HepG2 (cell line): ENCODE data around the gene GNAL. TPM values are rescaled to one million over a fixed set of nuclear protein-coding genes. Genes with fewer than 3 reads are reported as not detected.
A peak's percentile ranks its signal among the peaks of the same experiment; 100 is the strongest.

Experiments
- ATAC-seq: fragments of 200-7000 bp; cut with Tn5 transposase; 3 replicates; pipeline ENCODE4 v1.9.1; 2020; ENCODE audit warnings: mild to moderate bottlenecking, moderate library complexity
- BruUV-seq: library from RNA; stranded (reverse); fragments of 400-500 nt; replicated peaks from 2 replicates; lab custom pipeline; 2021; lab: Mats Ljungman, UMichigan
- CTCF ChIA-PET: fragments of 300-600 bp; formaldehyde crosslinking; extraction: SDS; loops from one replicate; lab custom pipeline; 2021; ENCODE audit warnings: low total read pairs, inconsistent platforms, low intra/inter-chr PET ratio; lab: Yijun Ruan, JAX
- POLR2A ChIA-PET: fragments of 350-600 bp; sonication (Branson Sonifier 250); formaldehyde crosslinking; loops from one replicate; lab custom pipeline; 2020; ENCODE audit warnings: antibody characterized with exemption, inconsistent platforms; lab: Yijun Ruan, JAX
- DNase-seq: peaks from one replicate; pipeline ENCODE4 v3.0.0-alpha.2; 2015; ENCODE audit warnings: low spot score
- FAIRE-seq: peaks from 3 replicates; lab custom pipeline; 2011; peaks lifted over from hg19 to GRCh38; lab: Jason Lieb, UNC
- H2AFZ ChIP-seq: one replicate; pipeline ENCODE4 v1.6.1; 2011; ENCODE audit warnings: low read length, inconsistent platforms
- H3K27ac ChIP-seq: fragments of 300-600 bp; 3 replicates; pipeline ENCODE4 v1.8.0; 2011; ENCODE audit warnings: mixed run types, mild to moderate bottlenecking, mixed read lengths, low read length, inconsistent platforms; ENCODE audit not compliant: insufficient read depth; ENCODE audit errors: extremely low read length
- H3K27me3 ChIP-seq, 2 experiments: fragments of 200-600 bp in 1 of 2; 2 replicates in 1 of 2; 3 replicates in 1 of 2; pipeline versions ENCODE4 v1.6.0 to v1.8.0; 2011; ENCODE audit warnings: low read length in 2 of 2, mild to moderate bottlenecking in 2 of 2, moderate library complexity in 2 of 2, inconsistent platforms in 1 of 2; ENCODE audit not compliant: insufficient read depth in 2 of 2, control insufficient read depth in 1 of 2
- H3K36me3 ChIP-seq, 2 experiments: fragments of 200-600 bp in 1 of 2; replicated peaks in 1 of 2; 2 replicates in 1 of 2; 3 replicates in 1 of 2; pipeline versions ENCODE4 v1.5.1 to v1.8.0; 2011; ENCODE audit warnings: low read length in 2 of 2, inconsistent platforms in 1 of 2; ENCODE audit not compliant: insufficient read depth in 2 of 2, control insufficient read depth in 1 of 2
- H3K4me1 ChIP-seq: 2 replicates; pipeline ENCODE4 v1.5.1; 2012; ENCODE audit warnings: low read length, inconsistent platforms; ENCODE audit not compliant: insufficient read depth
- H3K4me2 ChIP-seq: 2 replicates; pipeline ENCODE4 v1.6.0; 2011; ENCODE audit warnings: low read depth, low read length, inconsistent platforms
- H3K4me3 ChIP-seq, 3 experiments: fragments of 200-600 bp in 1 of 3; sonication (generic), shearing (Covaris generic) in 1 of 3; replicated peaks in 1 of 3; 2 replicates each; pipeline ENCODE4 v1.5.1; 2011 to 2016; ENCODE audit warnings: low read length in 3 of 3, inconsistent platforms in 2 of 3, low read depth in 2 of 3, mild to moderate bottlenecking in 2 of 3, control low read depth in 1 of 3, mixed read lengths in 1 of 3; ENCODE audit not compliant: insufficient read depth in 1 of 3
- H3K79me2 ChIP-seq: one replicate; pipeline ENCODE4 v1.6.1; 2011; ENCODE audit warnings: low read length, inconsistent platforms; ENCODE audit not compliant: insufficient read depth
- H3K9ac ChIP-seq: 2 replicates; pipeline ENCODE4 v1.6.0; 2011; ENCODE audit warnings: mild to moderate bottlenecking, low read depth, low read length, inconsistent platforms; ENCODE audit not compliant: insufficient read depth
- H3K9me3 ChIP-seq: 2 replicates; pipeline ENCODE4 v1.5.1; 2012; ENCODE audit warnings: mild to moderate bottlenecking, low read length
- H4K20me1 ChIP-seq: 2 replicates; pipeline ENCODE4 v1.6.0; 2011; ENCODE audit warnings: inconsistent platforms, mild to moderate bottlenecking, low read length, moderate library complexity; ENCODE audit not compliant: insufficient read depth
- CCAR2 ChIP-seq: fragments of 200-400 bp; formaldehyde crosslinking; optimal IDR thresholded peaks from 2 replicates; pipeline ENCODE3; 2018; ENCODE audit warnings: low read depth, mild to moderate bottlenecking, low read length, moderate library complexity
- NFE2L2 ChIP-seq: fragments of 150-350 bp; IDR thresholded peaks from 2 replicates; pipeline ENCODE4 v1.6.1; 2014; ENCODE audit warnings: low read length
- WGBS: methylation state at CpG from one replicate; pipeline ENCODE4 v1.1.6; 2017; ENCODE audit warnings: low lambda C conversion rate; 5-methylcytosine and 5-hydroxymethylcytosine counted together
- in situ Hi-C: cut with HindIII; loops from 2 replicates; pipeline ENCODE4 v1.10.0; 2017; ENCODE audit warnings: low pct_unique_long_range_greater_than_20kb; ENCODE audit not compliant: extremely low pct_ligation_motif_present
- intact Hi-C: fragments of 100-400 bp; cut with micrococcal nuclease; formaldehyde crosslinking; loops from one replicate; pipeline ENCODE4 v1.10.0; 2022; ENCODE audit not compliant: unreplicated experiment
- polyA plus RNA-seq, 8 experiments: library from polyadenylated mRNA; depleted of rRNA in 3 of 8; stranded (reverse) in 7 of 8; unstranded in 1 of 8; fragments of >200 nt; fragmentation: Illumina TruSeq in 4 of 8; extraction: Trizol in 4 of 8; gene quantifications; 2 replicates each; pipeline versions ENCODE4 v1.2.1 to v1.2.3, GENCODE V29; 2011 to 2016; ENCODE audit warnings: low read depth in 4 of 8, missing spikeins in 1 of 8, mixed read lengths in 1 of 8; ENCODE audit not compliant: insufficient read depth in 1 of 8
- total RNA-seq, 5 experiments: library from RNA; depleted of rRNA; stranded (reverse); fragments of >200 nt; fragmentation: Illumina TruSeq; extraction: Trizol; gene quantifications; 2 replicates each; pipeline ENCODE4 v1.2.3, GENCODE V29; 2016; ENCODE audit warnings: low read depth in 1 of 5
- TF ChIP-seq, protein P1 (sequence below): sonication (generic); formaldehyde crosslinking; IDR thresholded peaks from 2 replicates; pipeline ENCODE4 v1.4.0; 2020; ENCODE audit warnings: mild to moderate bottlenecking, missing genetic modification reagents, borderline replicate concordance
- TF ChIP-seq, protein P2 (sequence below): sonication (generic); formaldehyde crosslinking; IDR thresholded peaks from 2 replicates; pipeline ENCODE4 v1.4.0; 2020; ENCODE audit warnings: missing genetic modification reagents
- TF ChIP-seq, protein P3 (sequence below), 2 experiments: fragments of 450-650 bp in 1 of 2; sonication (generic) in 1 of 2; formaldehyde crosslinking; IDR thresholded peaks; 2 replicates each; pipeline versions ENCODE4 v1.5.0 to v1.8.0; 2020 to 2022; ENCODE audit warnings: mild to moderate bottlenecking in 1 of 2, missing genetic modification reagents in 1 of 2

GNAL gene
- total and polyA plus RNA-seq, 2 of the 13 experiments (the other 11 are each of a cell fraction or from before 2014, with no cell fraction given) = 0.87 to 1.4 TPM

DNA sequence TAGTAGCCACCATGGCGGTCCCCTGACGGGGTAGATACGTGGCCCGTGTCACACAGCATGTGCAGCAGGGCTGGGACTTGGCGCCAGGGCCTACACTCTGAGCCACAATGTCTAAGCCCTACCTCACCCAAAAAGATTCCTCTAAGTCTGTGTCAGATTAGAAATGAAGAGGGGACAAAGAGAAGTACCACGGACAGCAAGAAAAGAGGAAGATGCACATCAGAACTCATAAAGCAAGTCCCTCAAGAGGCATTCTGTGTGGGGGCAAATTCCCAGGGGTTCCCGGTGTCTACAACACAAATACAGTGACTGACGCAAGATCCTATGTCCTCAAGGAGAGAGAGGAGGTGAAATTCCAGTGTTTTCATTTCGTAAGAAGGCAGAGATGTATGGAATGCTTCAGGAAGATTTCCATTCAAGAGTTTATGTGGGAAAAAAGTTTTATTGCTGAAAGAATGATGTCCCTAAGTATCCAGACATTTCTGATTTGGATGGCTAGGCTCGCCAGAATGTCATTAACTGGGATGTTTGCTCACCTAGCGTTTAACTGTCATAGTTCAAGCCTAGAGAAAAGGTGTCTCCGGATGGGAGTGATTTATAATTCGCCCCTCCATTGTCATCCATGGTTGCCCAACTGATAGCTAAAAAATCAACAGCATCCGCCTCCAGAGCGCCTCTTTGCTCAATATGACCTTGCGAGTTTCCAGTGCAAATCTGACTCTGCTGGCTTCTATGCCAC is 86.5 kb downstream of the GNAL start (continued):
- TF ChIP-seq, protein P1, sequence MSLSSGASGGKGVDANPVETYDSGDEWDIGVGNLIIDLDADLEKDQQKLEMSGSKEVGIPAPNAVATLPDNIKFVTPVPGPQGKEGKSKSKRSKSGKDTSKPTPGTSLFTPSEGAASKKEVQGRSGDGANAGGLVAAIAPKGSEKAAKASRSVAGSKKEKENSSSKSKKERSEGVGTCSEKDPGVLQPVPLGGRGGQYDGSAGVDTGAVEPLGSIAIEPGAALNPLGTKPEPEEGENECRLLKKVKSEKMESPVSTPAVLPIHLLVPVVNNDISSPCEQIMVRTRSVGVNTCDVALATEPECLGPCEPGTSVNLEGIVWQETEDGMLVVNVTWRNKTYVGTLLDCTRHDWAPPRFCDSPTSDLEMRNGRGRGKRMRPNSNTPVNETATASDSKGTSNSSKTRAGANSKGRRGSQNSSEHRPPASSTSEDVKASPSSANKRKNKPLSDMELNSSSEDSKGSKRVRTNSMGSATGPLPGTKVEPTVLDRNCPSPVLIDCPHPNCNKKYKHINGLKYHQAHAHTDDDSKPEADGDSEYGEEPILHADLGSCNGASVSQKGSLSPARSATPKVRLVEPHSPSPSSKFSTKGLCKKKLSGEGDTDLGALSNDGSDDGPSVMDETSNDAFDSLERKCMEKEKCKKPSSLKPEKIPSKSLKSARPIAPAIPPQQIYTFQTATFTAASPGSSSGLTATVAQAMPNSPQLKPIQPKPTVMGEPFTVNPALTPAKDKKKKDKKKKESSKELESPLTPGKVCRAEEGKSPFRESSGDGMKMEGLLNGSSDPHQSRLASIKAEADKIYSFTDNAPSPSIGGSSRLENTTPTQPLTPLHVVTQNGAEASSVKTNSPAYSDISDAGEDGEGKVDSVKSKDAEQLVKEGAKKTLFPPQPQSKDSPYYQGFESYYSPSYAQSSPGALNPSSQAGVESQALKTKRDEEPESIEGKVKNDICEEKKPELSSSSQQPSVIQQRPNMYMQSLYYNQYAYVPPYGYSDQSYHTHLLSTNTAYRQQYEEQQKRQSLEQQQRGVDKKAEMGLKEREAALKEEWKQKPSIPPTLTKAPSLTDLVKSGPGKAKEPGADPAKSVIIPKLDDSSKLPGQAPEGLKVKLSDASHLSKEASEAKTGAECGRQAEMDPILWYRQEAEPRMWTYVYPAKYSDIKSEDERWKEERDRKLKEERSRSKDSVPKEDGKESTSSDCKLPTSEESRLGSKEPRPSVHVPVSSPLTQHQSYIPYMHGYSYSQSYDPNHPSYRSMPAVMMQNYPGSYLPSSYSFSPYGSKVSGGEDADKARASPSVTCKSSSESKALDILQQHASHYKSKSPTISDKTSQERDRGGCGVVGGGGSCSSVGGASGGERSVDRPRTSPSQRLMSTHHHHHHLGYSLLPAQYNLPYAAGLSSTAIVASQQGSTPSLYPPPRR (CRISPR knock-in tag) = no peak
- no peak for TF ChIP-seq CCAR2
- TF ChIP-seq, protein P2, sequence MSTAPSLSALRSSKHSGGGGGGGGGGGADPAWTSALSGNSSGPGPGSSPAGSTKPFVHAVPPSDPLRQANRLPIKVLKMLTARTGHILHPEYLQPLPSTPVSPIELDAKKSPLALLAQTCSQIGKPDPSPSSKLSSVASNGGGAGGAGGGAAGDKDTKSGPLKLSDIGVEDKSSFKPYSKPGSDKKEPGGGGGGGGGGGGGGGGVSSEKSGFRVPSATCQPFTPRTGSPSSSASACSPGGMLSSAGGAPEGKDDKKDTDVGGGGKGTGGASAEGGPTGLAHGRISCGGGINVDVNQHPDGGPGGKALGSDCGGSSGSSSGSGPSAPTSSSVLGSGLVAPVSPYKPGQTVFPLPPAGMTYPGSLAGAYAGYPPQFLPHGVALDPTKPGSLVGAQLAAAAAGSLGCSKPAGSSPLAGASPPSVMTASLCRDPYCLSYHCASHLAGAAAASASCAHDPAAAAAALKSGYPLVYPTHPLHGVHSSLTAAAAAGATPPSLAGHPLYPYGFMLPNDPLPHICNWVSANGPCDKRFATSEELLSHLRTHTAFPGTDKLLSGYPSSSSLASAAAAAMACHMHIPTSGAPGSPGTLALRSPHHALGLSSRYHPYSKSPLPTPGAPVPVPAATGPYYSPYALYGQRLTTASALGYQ = no peak

DNA sequence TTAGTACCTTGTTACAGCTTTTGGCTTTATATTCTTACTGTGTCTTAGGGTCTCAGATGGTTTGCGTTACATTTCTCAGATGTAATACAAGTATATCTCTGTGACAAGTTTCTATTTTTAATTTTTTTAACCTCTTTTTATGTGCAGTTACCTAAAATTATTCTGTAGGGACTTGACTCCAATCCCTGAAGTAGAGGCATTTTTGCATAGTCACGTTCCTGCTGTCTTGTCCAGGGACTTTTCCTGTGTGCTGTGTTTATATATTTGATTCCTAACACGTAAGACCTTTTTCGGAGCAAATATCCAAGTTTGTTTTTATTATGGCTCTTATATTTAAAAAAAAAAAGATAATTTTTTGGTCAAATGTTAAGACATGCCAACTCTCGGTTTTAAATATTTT is 91.0 kb downstream of the GNAL start:
- no peaks in the 10 kb centered on the region for H3K9me3 ChIP-seq
- POLR2A ChIA-PET = no interaction called here
- no peak overlapping the region for H3K4me3 ChIP-seq
- H4K20me1 ChIP-seq = no peaks in the 10 kb centered on the region
- ATAC-seq = no peak
- BruUV-seq = no TSS peak
- no peak overlapping the region for H3K9ac ChIP-seq
- H3K27ac ChIP-seq = no peak overlapping the region
- no peak overlapping the region for H2AFZ ChIP-seq
- no peak overlapping the region for H3K4me2 ChIP-seq
- intact Hi-C loops (no loop called here), in situ Hi-C loops (no loop called here)
- H3K36me3 ChIP-seq = no peaks in the 10 kb centered on the region
- H3K27me3 ChIP-seq = peaks cover 0 to 7% of the 10 kb centered on the region in 2 experiments; a peak in 2 of 5 replicates
- CTCF ChIA-PET = no interaction called here
- no peak for DNase-seq
- TF ChIP-seq, protein P3, sequence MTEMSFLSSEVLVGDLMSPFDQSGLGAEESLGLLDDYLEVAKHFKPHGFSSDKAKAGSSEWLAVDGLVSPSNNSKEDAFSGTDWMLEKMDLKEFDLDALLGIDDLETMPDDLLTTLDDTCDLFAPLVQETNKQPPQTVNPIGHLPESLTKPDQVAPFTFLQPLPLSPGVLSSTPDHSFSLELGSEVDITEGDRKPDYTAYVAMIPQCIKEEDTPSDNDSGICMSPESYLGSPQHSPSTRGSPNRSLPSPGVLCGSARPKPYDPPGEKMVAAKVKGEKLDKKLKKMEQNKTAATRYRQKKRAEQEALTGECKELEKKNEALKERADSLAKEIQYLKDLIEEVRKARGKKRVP (CRISPR knock-in tag; IDR thresholded peaks at IDR 0.05) = no peak
- peak; percentile 25; the same call in 1 of the 2 replicates for TF ChIP-seq NFE2L2
- WGBS = 33% methylated on average over 5 of the region's 5 CpGs
- H3K4me1 ChIP-seq = no peaks in the 10 kb centered on the region
- FAIRE-seq = no peak
- H3K79me2 ChIP-seq = no peaks in the 10 kb centered on the region
